HCT116 (cell line): ENCODE results near the gene TMEM117. TPM values are rescaled to one million over a fixed set of nuclear protein-coding genes. Genes with fewer than 3 reads are reported as not detected.

Experiments used
- ATAC-seq: fragments of 200-7000 bp; cut with Tn5 transposase; 2 replicates; pipeline ENCODE4 v1.9.1; 2020; ENCODE audit warnings: mild to moderate bottlenecking, moderate library complexity
- BruUV-seq: library from RNA; stranded (reverse); fragments of 400-500 nt; replicated peaks from 2 replicates; lab custom pipeline; 2021; lab: Mats Ljungman, UMichigan
- CTCF ChIA-PET: fragments of 300-600 bp; sonication (Branson Sonifier 250); formaldehyde crosslinking; loops from one replicate; lab custom pipeline; 2021; ENCODE audit warnings: antibody characterized with exemption; lab: Charles Lee
- POLR2A ChIA-PET: fragments of 300-600, 350-600 bp; sonication (Branson Sonifier 250); formaldehyde crosslinking; loops from one replicate; lab custom pipeline; 2021; ENCODE audit warnings: antibody characterized with exemption; lab: Charles Lee
- RAD21 ChIA-PET, 2 experiments: fragments of 300-600 bp; sonication (Branson Sonifier 250); formaldehyde crosslinking; loops; one replicate each; lab custom pipeline; 2023; ENCODE audit warnings: low total read pairs in 2 of 2; ENCODE audit not compliant: uncharacterized antibody in 2 of 2, unreplicated experiment in 2 of 2, low non-redundant PET in 1 of 2; lab: Charles Lee
- DNase-seq: peaks from one replicate; pipeline ENCODE4 v3.0.0-alpha.2; 2010; ENCODE audit warnings: low read depth, low spot score
- H2AFZ ChIP-seq: fragments of 200-600 bp; shearing (Covaris generic), sonication (generic); 2 replicates; pipeline ENCODE4 v1.6.1; 2017; ENCODE audit warnings: low read depth, mixed run types, mixed read lengths, antibody characterized with exemption, low read length; ENCODE audit not compliant: poor library complexity, severe bottlenecking
- H3K27ac ChIP-seq: 2 replicates; pipeline ENCODE4 v1.5.1; 2012; ENCODE audit warnings: low read depth, low read length
- H3K27me3 ChIP-seq: fragments of 200-600 bp; sonication (generic); 2 replicates; pipeline ENCODE4 v1.6.1; 2016; ENCODE audit warnings: mixed run types, low read length, mixed read lengths; ENCODE audit not compliant: insufficient read depth
- H3K36me3 ChIP-seq, 2 experiments: fragments of 200-500 bp in 1 of 2; fragments of 200-600 bp in 1 of 2; sonication (Bioruptor generic) in 1 of 2; sonication (generic) in 1 of 2; 2 replicates each; pipeline versions ENCODE4 v1.5.1 to v1.6.1; 2014 to 2016; ENCODE audit warnings: low read length in 2 of 2, inconsistent platforms in 1 of 2, mixed read lengths in 1 of 2, mixed run types in 1 of 2; ENCODE audit not compliant: insufficient read depth in 2 of 2, control insufficient read depth in 1 of 2
- H3K4me1 ChIP-seq, 2 experiments: fragments of 200-600 bp in 1 of 2; sonication (generic) in 1 of 2; 2 replicates each; pipeline versions ENCODE4 v1.5.1 to v1.6.1; 2012 to 2017; ENCODE audit warnings: low read length in 2 of 2, inconsistent platforms in 1 of 2, mild to moderate bottlenecking in 1 of 2, mixed read lengths in 1 of 2, mixed run types in 1 of 2, moderate library complexity in 1 of 2; ENCODE audit not compliant: insufficient read depth in 2 of 2, control insufficient read depth in 1 of 2
- H3K4me2 ChIP-seq: fragments of 200-600 bp; sonication (generic); 2 replicates; pipeline ENCODE4 v1.6.1; 2017; ENCODE audit warnings: mixed run types, low read length, mixed read lengths
- H3K4me3 ChIP-seq, 2 experiments: fragments of 200-600 bp in 1 of 2; sonication (generic) in 1 of 2; replicated peaks in 1 of 2; 2 replicates each; pipeline ENCODE4 v1.5.1; 2011 to 2016; ENCODE audit warnings: low read length in 2 of 2, control low read depth in 1 of 2, low read depth in 1 of 2, mild to moderate bottlenecking in 1 of 2, mixed read lengths in 1 of 2, mixed run types in 1 of 2
- H3K79me2 ChIP-seq: fragments of 200-600 bp; sonication (generic); 2 replicates; pipeline ENCODE4 v1.6.1; 2017; ENCODE audit warnings: mild to moderate bottlenecking, mixed run types, low read length, moderate library complexity, mixed read lengths; ENCODE audit not compliant: insufficient read depth
- H3K9ac ChIP-seq: fragments of 200-600 bp; sonication (generic); 2 replicates; pipeline ENCODE4 v1.6.1; 2016; ENCODE audit warnings: low read length, mixed read lengths
- H3K9me2 ChIP-seq: fragments of 200-600 bp; sonication (generic), shearing (Covaris generic); 2 replicates; pipeline ENCODE4 v1.6.1; 2017; ENCODE audit warnings: mixed run types, mild to moderate bottlenecking, moderate library complexity; ENCODE audit not compliant: insufficient read depth
- H3K9me3 ChIP-seq, 2 experiments: fragments of 200-500 bp in 1 of 2; fragments of 200-600 bp in 1 of 2; sonication (Bioruptor generic) in 1 of 2; sonication (generic) in 1 of 2; 2 replicates each; pipeline ENCODE4 v1.6.1; 2014 to 2017; ENCODE audit warnings: low read length in 2 of 2, mixed read lengths in 2 of 2, inconsistent platforms in 1 of 2, low read depth in 1 of 2, mild to moderate bottlenecking in 1 of 2, mixed run types in 1 of 2, moderate library complexity in 1 of 2; ENCODE audit not compliant: control insufficient read depth in 1 of 2, insufficient read depth in 1 of 2
- H4K20me1 ChIP-seq: fragments of 200-600 bp; sonication (generic), shearing (Covaris generic); 2 replicates; pipeline ENCODE4 v1.6.1; 2017; ENCODE audit warnings: mixed run types, mild to moderate bottlenecking, moderate library complexity; ENCODE audit not compliant: insufficient read depth
- ATF3 ChIP-seq: IDR thresholded peaks from 2 replicates; pipeline ENCODE4 v1.6.1; 2012
- CBX3 ChIP-seq: IDR thresholded peaks from 2 replicates; pipeline ENCODE4 v1.6.1; 2012; ENCODE audit warnings: low read depth
- CEBPB ChIP-seq: IDR thresholded peaks from 2 replicates; pipeline ENCODE4 v1.6.1; 2012; ENCODE audit warnings: low read depth
- CTCF ChIP-seq, 3 experiments: fragments of 200-600 bp in 1 of 3; sonication (generic) in 1 of 3; IDR thresholded peaks in 2 of 3; conservative IDR thresholded peaks in 1 of 3; 2 replicates each; pipeline ENCODE4 v1.5.1; 2012 to 2017; ENCODE audit warnings: low read depth in 2 of 3, low read length in 2 of 3, antibody characterized with exemption in 1 of 3, borderline replicate concordance in 1 of 3, control low read depth in 1 of 3, mild to moderate bottlenecking in 1 of 3, mixed read lengths in 1 of 3, mixed run types in 1 of 3, moderate library complexity in 1 of 3; ENCODE audit not compliant: insufficient read depth in 1 of 3
- EGR1 ChIP-seq: IDR thresholded peaks from 2 replicates; pipeline ENCODE4 v1.6.1; 2012; ENCODE audit warnings: low read depth
- ELF1 ChIP-seq: IDR thresholded peaks from 2 replicates; pipeline ENCODE4 v1.6.1; 2012; ENCODE audit warnings: low read depth, borderline replicate concordance
- JUND ChIP-seq: IDR thresholded peaks from 2 replicates; pipeline ENCODE4 v1.6.1; 2012
- MAX ChIP-seq: IDR thresholded peaks from 2 replicates; pipeline ENCODE4 v1.6.1; 2012
- POLR2A ChIP-seq: IDR thresholded peaks from 2 replicates; pipeline ENCODE4 v1.7.0; 2011; ENCODE audit warnings: borderline replicate concordance; ENCODE audit not compliant: insufficient read depth, insufficient read length; ENCODE audit errors: extremely low read depth
- POLR2AphosphoS5 ChIP-seq: IDR thresholded peaks from 2 replicates; pipeline ENCODE4 v1.6.1; 2011; ENCODE audit warnings: mild to moderate bottlenecking, low read depth, low read length, moderate library complexity
- REST ChIP-seq: IDR thresholded peaks from 2 replicates; pipeline ENCODE4 v1.6.1; 2012; ENCODE audit warnings: low read depth
- SRF ChIP-seq: IDR thresholded peaks from 2 replicates; pipeline ENCODE4 v1.6.1; 2012; ENCODE audit warnings: low read depth
- TCF7L2 ChIP-seq: IDR thresholded peaks from 2 replicates; pipeline ENCODE4 v1.7.0; 2011; ENCODE audit warnings: borderline replicate concordance, inconsistent platforms; ENCODE audit not compliant: insufficient read depth, insufficient read length; ENCODE audit errors: extremely low read depth
- ZNF274 ChIP-seq: fragments of 200-500 bp; sonication (Bioruptor generic); IDR thresholded peaks from 2 replicates; pipeline ENCODE4 v1.6.1; 2014; ENCODE audit warnings: mild to moderate bottlenecking, low read depth, low read length, inconsistent platforms
- intact Hi-C: fragments of 100-400 bp; cut with micrococcal nuclease; formaldehyde crosslinking; loops from 2 replicates; pipeline ENCODE4 v1.10.0; 2022
- total RNA-seq: library from RNA; stranded (reverse); gene quantifications from one replicate; pipeline ENCODE4 v1.2.1, GENCODE V29; 2021; ENCODE audit not compliant: unreplicated experiment

Gene TMEM117
- total RNA-seq, 1 experiment from 2014 or later, result 3.6 TPM

- H2AFZ ChIP-seq, result no peak overlapping the region
- POLR2A ChIA-PET, result no interaction called here
- no peaks in the 10 kb centered on the region for H3K36me3 ChIP-seq
- no peak for ATAC-seq
- no peaks in the 10 kb centered on the region for H3K9me3 ChIP-seq
- DNase-seq, result no peak
- no peaks in the 10 kb centered on the region for H3K9me2 ChIP-seq
- H3K4me1 ChIP-seq, result no peaks in the 10 kb centered on the region
- no TSS peak for BruUV-seq
- H3K79me2 ChIP-seq, result no peaks in the 10 kb centered on the region
- no peak overlapping the region for H3K4me3 ChIP-seq
- TF ChIP-seq POLR2AphosphoS5, result no peak
- TF ChIP-seq CTCF (IDR thresholded peaks at IDR 0.05 in 2 of 3, conservative IDR thresholded peaks at IDR 0.05 in 1 of 3; ENCODE audit: borderline replicate concordance in 1 of 3, insufficient read depth in 1 of 3, low read depth in 2 of 3, low read length in 2 of 3), result no peak
- no peak for TF ChIP-seq ATF3
- TF ChIP-seq CEBPB, result no peak
- no peak for TF ChIP-seq EGR1
- TF ChIP-seq REST, result no peak
- no peak for TF ChIP-seq ZNF274
- TF ChIP-seq SRF, result no peak
- no peak for TF ChIP-seq CBX3
- TF ChIP-seq TCF7L2, result no peak
- TF ChIP-seq JUND, result no peak
- no peak for TF ChIP-seq POLR2A
- TF ChIP-seq MAX, result no peak
- TF ChIP-seq ELF1, result no peak
- RAD21 ChIA-PET, result no interaction called here
- H3K4me2 ChIP-seq, result no peak overlapping the region
- CTCF ChIA-PET, result no interaction called here
- intact Hi-C loops, result no loop called here
- no peaks in the 10 kb centered on the region for H3K27me3 ChIP-seq
- no peak overlapping the region for H3K27ac ChIP-seq
- no peak overlapping the region for H3K9ac ChIP-seq
- H4K20me1 ChIP-seq, result no peaks in the 10 kb centered on the region
Observed at GRCh38 chr12:43827093-43827492, 8.8 kb upstream of the TMEM117 start.
